Hematopoietic multipotent progenitor cell treated with erythropoietin and hydrocortisone succinate and interleukin-3 and kit ligand, for 8 days (in vitro differentiated cells): ENCODE data around the gene USP9Y.
A peak's percentile ranks its signal among the peaks of the same experiment; 100 is the strongest.
"Not testable (repeated sequence)": the region's sequence is repeated elsewhere in the genome, so short reads cannot be mapped to it uniquely, and the experiment has no call there.

Experiments used
- DNase-seq: peaks from one replicate; pipeline ENCODE4 v3.0.0-alpha.2; 2015

The USP9Y gene

GRCh38 chrY:12701181-12701695 is at the start of gene USP9Y:
Gene USP9Y, plus strand, starts transcription at chrY:12701231. Its CDS starts 8,217 bp downstream, at chrY:12709448.
- no peak for DNase-seq

GRCh38 chrY:12651621-12652036 is 49.4 kb upstream of the USP9Y start:
- DNase-seq = no peak

DNA sequence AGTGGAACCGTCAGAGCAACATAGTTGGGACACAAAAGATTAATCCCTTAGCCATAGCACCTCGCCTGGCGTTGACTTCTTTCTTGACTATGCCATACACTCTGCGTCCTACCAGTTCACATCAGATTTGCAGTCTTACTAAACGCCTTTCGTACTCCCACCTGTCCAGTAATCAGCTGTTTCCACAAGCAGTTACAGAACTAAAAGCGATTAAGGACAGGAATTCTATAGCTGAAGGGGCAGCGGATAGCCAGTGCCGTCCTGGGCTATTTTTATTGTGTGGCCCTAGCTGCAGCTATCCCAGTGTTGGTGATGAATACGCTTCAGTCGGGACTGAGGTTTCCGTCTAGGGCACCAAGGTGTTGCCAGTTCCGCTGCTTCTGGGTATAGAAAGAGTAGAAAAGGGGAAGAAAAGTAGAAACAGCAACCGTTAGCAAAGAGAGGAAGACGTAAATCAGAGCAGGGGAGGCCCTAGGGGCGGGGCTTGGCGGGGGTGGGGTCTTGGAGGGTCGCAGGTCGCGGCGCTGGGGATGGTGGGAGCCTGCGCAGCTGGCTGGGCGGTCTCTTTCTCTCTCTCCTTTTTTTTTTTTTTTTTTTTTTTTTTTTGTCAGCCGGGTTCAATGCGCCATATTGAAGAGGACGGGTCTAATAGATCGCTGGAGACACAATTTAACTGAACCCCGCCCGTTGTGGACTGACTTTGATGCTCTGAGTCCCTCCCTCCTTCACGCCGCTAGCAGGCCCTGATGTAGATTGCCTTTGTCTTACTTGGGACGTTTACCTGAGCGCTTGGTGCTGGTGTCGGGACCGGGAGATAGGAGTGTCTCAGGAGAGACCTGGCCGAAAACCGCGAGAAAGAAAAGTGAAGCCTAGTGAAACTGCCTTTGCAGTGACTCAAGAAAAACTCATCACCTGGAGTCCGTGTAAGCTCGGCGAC is 39.0 kb upstream of the USP9Y start:
- peak; percentile 30 for DNase-seq

GRCh38 chrY:12662745-12663591 is 38.1 kb upstream of the USP9Y start:
- DNase-seq = peak; percentile 40

GRCh38 chrY:12663845-12664244 is 37.2 kb upstream of the USP9Y start:
- DNase-seq = not testable (repeated sequence)

GRCh38 chrY:12678111-12678510 is 22.9 kb upstream of the USP9Y start:
- no peak for DNase-seq

- DNase-seq = no peak
These were observed 19.5 kb upstream of the USP9Y start for GRCh38 chrY:12681535-12681934.

GRCh38 chrY:12688337-12688736 is 12.7 kb upstream of the USP9Y start:
- no peak for DNase-seq

GRCh38 chrY:12700087-12700486 is 944 bp upstream of the USP9Y start:
- DNase-seq = no peak

GRCh38 chrY:12702174-12702573 is 1.1 kb downstream of the USP9Y start:
- DNase-seq = no peak

DNA sequence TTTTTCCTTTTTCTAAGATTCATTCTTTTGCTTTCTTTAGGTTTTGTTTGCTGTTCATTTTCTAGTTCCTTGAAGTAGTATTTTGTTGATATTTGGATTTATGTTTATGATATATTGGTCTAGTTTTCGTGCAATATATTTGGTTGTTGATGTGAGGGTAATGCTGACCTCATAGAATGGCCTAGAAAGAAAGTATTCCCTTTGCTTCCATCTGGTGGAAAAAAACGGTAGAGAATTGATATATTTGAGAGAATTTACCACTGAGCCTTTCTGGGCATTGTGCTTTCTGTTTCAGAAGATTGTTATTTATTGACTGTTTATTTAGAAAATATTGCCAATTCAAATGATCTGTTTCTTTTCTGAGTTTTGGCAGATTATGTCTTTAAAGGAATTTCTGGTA is 9.4 kb downstream of the USP9Y start:
- peak; percentile 1 for DNase-seq

DNA sequence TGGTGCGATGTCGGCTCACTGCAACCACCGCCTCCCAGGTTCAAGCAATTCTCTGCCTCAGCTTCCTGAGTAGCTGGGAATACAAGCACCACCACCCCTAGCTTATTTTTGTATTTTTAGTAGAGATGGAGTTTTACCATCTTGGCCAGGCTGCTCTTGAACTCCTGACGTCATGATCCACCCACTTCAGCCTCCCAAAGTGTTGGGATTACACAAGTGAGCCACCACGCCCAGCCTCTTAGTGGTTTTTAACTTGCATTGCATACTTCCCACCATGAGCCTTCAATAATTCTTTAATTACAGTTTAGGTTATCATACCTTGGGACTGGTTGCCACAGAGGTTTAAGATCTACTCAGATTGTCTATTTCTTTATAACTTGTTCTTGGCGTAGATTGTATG is 14.3 kb downstream of the USP9Y start:
- DNase-seq = no peak

GRCh38 chrY:12729746-12730145 is 28.7 kb downstream of the USP9Y start:
- DNase-seq = no peak

DNA sequence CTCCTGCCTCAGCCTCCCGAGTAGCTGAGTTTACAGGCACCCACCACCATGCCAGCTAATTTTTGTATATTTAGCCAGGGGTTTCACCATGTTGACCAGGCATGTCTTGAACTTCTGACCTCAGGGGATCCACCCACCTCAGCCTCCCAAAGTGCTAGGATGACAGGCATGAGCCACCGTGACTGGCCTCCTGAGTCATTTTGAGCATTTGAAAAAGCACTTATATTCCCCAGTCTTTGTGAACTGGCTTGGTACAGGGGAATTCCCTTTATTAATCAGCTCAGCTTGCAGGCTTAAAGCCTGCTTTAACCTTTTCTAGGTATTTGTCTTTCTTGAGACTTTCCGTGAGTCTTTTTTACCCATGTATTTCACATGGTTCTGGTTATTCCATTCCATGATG is 32.6 kb downstream of the USP9Y start:
- DNase-seq = no peak

DNA sequence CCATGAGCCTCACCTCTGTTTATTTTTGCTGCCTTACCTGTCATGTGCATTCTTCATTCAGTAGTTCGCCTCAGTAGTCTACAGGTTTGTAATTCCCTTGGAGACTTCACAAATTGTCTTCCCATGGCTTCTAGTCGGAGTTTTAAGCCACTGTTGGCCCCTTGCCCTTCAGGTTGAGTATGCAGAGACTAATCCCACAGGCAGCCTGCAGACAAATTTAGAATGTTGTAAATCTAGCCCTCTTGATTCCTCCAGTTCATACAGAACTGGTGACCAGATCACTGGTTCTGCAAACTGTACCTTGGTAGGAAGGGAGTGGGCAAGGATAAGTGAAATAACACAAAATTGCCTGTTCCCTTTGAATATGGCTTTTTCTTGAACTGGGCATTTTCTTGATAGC is 33.0 kb downstream of the USP9Y start:
- no peak for DNase-seq

DNA sequence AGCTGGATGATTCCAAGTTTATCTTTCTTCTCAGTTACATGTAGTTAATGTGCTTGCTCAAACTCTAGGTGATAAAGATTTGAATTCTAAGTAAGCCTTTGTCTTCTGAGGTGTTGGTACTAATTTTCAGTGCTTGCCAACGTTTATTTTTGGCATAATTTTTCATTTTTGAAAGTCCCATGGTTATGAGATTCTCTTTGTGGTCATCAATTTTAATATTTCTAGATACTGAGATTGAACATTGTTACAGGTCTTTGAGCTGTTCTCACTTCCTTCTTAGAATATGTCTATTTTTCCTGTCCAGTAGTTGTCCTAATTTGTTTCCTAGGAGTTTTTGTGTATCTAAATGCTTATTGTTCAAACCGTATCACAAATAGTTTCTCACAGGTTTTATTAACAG is 40.4 kb downstream of the USP9Y start:
- peak; percentile 59 for DNase-seq

- peak; percentile 1 for DNase-seq
These were observed 41.7 kb downstream of the USP9Y start for GRCh38 chrY:12742725-12743124.

DNA sequence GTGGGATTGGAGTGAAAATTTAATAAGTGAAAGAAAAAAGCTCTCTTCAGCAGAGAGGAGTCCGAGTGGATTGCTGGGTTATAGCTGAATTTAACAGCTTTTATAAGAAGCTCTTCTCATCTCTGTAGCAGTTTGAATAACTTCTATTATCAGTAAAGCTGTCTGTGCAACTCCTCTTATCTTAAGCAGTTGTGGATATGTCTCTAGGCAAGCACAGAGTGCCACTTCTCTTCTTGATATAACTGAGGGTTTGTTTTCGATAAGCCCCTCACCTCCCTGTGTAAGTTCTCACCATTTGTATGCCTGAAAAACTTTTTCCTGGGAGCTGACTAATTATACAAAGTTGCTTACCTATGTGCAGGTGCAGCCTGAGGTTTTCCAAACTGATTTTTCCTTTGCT is 43.1 kb downstream of the USP9Y start:
- DNase-seq = peak; percentile 59

DNA sequence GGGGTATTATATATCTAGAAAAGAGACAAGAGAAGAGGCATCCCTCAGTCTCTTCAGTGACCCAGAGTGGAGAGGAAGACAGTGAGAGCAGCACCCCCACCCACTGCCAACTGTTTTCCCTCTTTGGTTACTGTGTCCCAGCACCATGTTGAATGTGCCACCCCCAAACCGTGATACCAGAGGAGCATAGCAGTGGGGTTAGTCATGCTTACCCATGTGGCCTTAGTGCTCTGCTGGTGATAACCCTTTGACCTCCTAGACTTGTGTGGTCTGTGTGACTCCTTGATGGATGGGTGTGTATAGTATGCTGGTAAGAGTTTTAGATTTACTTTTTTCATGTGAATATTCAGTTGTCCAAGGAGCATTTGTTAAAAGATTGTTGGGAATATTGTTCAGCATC is 48.3 kb downstream of the USP9Y start:
- DNase-seq = no peak

DNA sequence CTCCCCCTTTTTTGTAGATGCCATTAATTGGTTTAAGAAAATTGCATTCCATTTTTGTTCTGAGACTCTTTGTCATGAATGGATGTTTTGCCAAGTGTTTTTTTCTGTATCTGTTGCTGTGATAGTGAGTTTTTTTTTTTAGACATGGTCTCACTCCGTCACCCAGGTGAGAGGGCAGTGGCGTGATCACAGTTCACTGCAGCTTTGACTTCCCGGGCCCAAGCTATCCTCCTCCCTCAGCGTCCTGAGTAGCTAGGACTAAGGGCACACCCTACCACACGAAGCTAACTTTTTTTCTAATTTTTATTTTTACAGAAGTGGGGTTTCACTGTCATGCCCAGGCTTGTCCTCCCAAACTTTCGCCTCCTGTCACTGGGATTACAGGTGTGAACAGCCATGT is 51.8 kb downstream of the USP9Y start:
- DNase-seq = no peak

GRCh38 chrY:12756021-12756420 is 55.0 kb downstream of the USP9Y start:
- no peak for DNase-seq

DNA sequence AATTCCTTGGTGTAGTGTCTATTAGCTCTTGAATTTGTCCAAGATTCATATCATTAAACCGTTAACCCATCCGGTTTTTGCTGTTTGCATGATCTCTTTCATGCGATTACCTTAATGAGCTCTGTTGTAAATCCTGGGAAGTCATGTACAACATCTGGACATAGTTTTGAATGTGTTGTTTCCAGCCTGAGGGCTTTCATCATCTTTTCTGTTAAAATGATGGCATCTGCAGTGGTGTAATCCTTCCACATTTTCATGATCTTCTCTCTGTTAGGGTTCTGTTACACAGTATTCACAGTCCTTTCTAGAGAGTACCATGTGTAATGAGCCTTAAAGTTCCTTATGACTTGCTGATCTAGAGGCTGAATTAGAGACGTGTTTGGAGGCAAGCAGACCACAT is 64.9 kb downstream of the USP9Y start:
- DNase-seq = no peak

- no peak for DNase-seq
These were observed 83.5 kb downstream of the USP9Y start for GRCh38 chrY:12784521-12784920.

DNA sequence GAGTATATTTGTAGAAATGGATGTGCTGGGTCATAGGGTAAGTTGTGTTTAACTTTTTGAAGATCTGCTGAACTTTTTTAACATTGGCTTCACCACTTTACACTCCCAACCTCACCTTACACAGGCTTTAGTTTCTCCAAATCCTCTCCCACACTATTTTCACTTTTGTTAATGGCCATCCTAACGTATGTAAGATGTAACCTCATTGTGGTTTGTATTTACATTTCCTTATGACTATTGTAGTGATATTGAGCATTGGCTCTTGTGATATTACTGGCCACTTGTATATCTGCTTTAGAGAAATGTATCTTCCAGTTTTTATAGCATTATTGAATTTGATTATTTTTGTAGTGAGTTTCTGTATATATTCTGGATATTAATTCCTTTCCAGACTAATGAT is 93.0 kb downstream of the USP9Y start:
- no peak for DNase-seq
